Activated naive CD8-positive, alpha-beta T cell treated with anti-CD3 and anti-CD28 coated beads, Interleukin-2, amount 10 ng/mL, durations not matched to agents 7 days and 5 days (primary cell): Measurements from ENCODE around the gene TEP1. TPM values are rescaled to one million over a fixed set of nuclear protein-coding genes. Genes with fewer than 3 reads are reported as not detected.
A peak's percentile ranks its signal among the peaks of the same experiment; 100 is the strongest.

ENCODE experiments used
- ATAC-seq: fragments of 150-1000 bp; cut with Tn5 transposase; one replicate; pipeline ENCODE4 v1.10.0; 2021; ENCODE audit warnings: low read depth, moderate library complexity
- POLR2A ChIA-PET: fragments of 350-600 bp; sonication (Branson Sonifier 250); formaldehyde crosslinking; loops from one replicate; lab custom pipeline; 2021; ENCODE audit warnings: antibody characterized with exemption; lab: Charles Lee
- DNase-seq: peaks from one replicate; pipeline ENCODE4 v3.0.0; 2021
- H3K27ac Mint-ChIP-seq: one replicate; pipeline ENCODE4 v1.8.0; 2022; ENCODE audit warnings: mild to moderate bottlenecking, mixed read lengths
- H3K27me3 Mint-ChIP-seq: one replicate; pipeline ENCODE4 v1.8.0; 2022; ENCODE audit warnings: mild to moderate bottlenecking, moderate library complexity, mixed read lengths
- H3K36me3 Mint-ChIP-seq: one replicate; pipeline ENCODE4 v1.8.0; 2021; ENCODE audit warnings: mild to moderate bottlenecking, mixed read lengths
- H3K4me1 Mint-ChIP-seq: one replicate; pipeline ENCODE4 v1.8.0; 2021; ENCODE audit warnings: mixed read lengths
- H3K4me3 Mint-ChIP-seq: one replicate; pipeline ENCODE4 v1.8.0; 2022; ENCODE audit warnings: mild to moderate bottlenecking, moderate library complexity, mixed read lengths
- H3K9me3 Mint-ChIP-seq: one replicate; pipeline ENCODE4 v1.8.0; 2021; ENCODE audit warnings: mixed read lengths
- total RNA-seq, 2 experiments: library from RNA; stranded (reverse); gene quantifications; one replicate each; pipeline ENCODE4 v1.2.3, GENCODE V29; 2021

Gene TEP1
- total RNA-seq, 2 experiments from 2014 or later: 57.9 to 68.3 TPM

DNA sequence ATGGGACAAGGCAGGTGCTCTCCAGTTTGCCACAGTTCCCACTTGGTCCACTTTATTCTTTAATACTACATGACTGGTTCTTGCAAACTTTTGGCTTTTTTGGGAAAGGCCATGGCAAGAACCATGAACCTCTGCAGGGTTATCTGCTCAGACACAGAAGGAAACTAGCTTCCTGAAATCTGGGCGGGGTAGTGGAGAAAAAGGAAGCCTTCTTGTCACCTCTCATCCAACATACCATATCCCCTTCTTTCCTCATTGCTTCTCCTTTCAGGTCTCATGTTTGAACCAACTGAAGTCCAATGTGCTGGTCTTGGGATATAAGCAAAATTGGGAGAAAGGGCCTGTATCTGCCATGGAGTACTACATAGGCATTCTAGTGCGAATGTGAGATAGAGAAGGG lies 28.2 kb upstream of the TEP1 start:
- H3K27ac Mint-ChIP-seq: peak overlapping the region; percentile 92
- H3K4me1 Mint-ChIP-seq: peaks cover 25% of the 10 kb centered on the region
- POLR2A ChIA-PET: interaction anchor here (0.5 to 3.1 kb wide), 5 partner anchors 11 to 28 kb away, joined by 3 to 18 read pairs (median 4); partner anchors contain the start of genes APEX1, OSGEP and PNP
- ATAC-seq: no peak
- no peaks in the 10 kb centered on the region for H3K9me3 Mint-ChIP-seq
- peaks cover 8% of the 10 kb centered on the region for H3K36me3 Mint-ChIP-seq
- H3K27me3 Mint-ChIP-seq: no peaks in the 10 kb centered on the region
- no peak for DNase-seq
- peak overlapping the region; percentile 82 for H3K4me3 Mint-ChIP-seq

DNA sequence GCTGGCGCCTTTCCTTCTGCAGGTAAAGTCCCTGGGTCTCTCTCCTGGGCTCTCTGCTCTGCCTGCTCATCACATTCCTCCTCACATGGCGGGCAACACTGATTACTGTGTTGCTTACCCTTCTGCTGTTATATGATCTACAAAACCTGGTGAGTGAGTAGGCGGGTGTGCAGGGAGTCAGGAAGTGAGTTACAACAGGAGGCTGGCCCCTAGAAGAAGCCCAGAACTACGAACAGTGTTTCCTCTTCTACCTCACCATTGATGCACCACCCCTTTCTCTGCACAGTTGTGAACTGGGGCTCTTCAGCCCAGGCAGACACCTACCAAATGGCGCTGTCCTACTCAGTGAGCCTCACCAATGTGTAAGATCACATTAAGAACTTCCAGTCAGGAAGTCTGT lies 27.6 kb upstream of the TEP1 start:
- ATAC-seq (peak; percentile 99), DNase-seq (peak; percentile 49)
- peak overlapping the region; percentile 82 for H3K4me3 Mint-ChIP-seq
- POLR2A ChIA-PET: interaction anchor here (0.5 to 3.1 kb wide), 6 partner anchors 11 to 25 kb away, joined by 3 to 18 read pairs (median 4); partner anchors contain the start of genes APEX1, OSGEP and PIP4P1
- H3K27me3 Mint-ChIP-seq: no peaks in the 10 kb centered on the region
- no peaks in the 10 kb centered on the region for H3K9me3 Mint-ChIP-seq
- H3K36me3 Mint-ChIP-seq: peaks cover 8% of the 10 kb centered on the region
- peaks cover 25% of the 10 kb centered on the region for H3K4me1 Mint-ChIP-seq
- H3K27ac Mint-ChIP-seq: peak overlapping the region; percentile 92

DNA sequence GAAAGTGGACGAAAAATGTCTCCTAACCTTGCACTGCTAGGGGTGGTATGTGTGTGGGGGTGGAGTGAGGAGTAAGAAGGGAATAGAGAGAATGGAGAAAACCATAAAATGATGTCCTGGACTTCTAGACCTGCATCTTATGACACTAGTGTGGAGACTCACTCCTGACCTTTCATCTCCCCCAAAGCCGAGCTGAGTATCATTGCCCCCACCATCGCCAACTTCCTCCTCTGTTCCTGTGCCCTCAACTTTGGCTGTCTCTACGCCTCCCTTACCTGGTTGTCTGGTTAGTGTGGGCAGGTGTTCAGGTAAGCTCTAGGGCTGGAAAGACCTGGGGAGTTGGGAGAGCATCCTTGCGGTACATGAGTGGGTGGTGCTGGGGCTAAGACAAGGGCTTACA lies 27.2 kb upstream of the TEP1 start:
- Mint-ChIP-seq H3K4me1 (peaks cover 25% of the 10 kb centered on the region), H3K9me3 (no peaks in the 10 kb centered on the region), H3K27ac (peak overlapping the region; percentile 92), H3K4me3 (peak overlapping the region; percentile 82), H3K27me3 (no peaks in the 10 kb centered on the region), H3K36me3 (peaks cover 8% of the 10 kb centered on the region)
- DNase-seq (no peak), ATAC-seq (no peak)
- POLR2A ChIA-PET: interaction anchor here (0.9 to 3.1 kb wide), 5 partner anchors 11 to 29 kb away, joined by 3 to 18 read pairs (median 4); partner anchors contain the start of genes APEX1, OSGEP and PIP4P1

DNA sequence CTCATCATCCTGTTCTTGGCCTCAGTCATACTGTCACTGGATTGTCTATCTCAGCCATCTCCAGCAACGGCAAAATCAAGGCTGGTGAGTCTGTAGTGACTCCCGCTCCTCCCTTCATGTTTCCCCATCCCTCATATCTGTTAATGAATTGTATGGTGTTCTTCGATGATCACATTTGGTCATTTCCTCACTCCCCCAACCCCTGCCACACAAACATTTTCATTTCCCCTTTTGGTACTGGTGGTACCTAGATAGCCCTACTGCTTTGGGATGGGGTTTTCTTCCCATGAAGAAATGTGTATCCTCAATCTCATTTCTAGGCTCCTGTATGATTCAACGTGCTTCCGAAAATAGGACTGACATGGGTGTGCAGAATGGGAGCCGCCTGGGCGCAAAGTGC lies 25.4 kb upstream of the TEP1 start:
- Mint-ChIP-seq H3K4me3 (no peak overlapping the region), H3K27me3 (no peaks in the 10 kb centered on the region), H3K4me1 (peaks cover 25% of the 10 kb centered on the region), H3K36me3 (peaks cover 8% of the 10 kb centered on the region), H3K9me3 (no peaks in the 10 kb centered on the region), H3K27ac (no peak overlapping the region)
- DNase-seq (no peak), ATAC-seq (no peak)
- POLR2A ChIA-PET: interaction anchor here (0.8 kb wide), 1 partner anchor 16 kb away, joined by 3 read pairs; the partner anchor contains the start of genes APEX1 and OSGEP

DNA sequence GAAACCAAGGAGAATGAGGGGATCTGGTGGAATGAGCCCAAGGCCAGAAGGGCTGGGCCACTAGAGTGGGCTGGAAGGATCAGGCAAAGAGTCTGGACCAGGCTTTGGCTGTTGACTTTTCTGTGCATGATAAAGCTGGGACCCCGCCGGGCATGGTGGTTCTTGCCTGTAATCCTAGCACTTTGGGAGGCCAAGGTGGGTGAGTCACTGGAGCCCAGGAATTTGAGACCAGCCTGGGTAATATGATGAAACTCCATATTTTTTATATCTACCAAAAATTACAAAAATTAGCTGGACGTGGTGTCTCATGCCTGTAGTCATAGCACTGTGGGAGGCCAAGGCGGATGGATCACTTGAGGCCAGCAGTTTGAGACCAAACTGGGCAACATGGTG lies 23.1 kb upstream of the TEP1 start:
- Mint-ChIP-seq H3K27me3 (peaks cover 3% of the 10 kb centered on the region), H3K27ac (no peak overlapping the region), H3K4me3 (no peak overlapping the region), H3K4me1 (peaks cover 16% of the 10 kb centered on the region), H3K9me3 (no peaks in the 10 kb centered on the region), H3K36me3 (no peaks in the 10 kb centered on the region)
- no peak for ATAC-seq
- DNase-seq: no peak
- POLR2A ChIA-PET: interaction anchor here (0.5 kb wide), 1 partner anchor 35 kb away, joined by 3 read pairs; no protein-coding TSS in a partner anchor

DNA sequence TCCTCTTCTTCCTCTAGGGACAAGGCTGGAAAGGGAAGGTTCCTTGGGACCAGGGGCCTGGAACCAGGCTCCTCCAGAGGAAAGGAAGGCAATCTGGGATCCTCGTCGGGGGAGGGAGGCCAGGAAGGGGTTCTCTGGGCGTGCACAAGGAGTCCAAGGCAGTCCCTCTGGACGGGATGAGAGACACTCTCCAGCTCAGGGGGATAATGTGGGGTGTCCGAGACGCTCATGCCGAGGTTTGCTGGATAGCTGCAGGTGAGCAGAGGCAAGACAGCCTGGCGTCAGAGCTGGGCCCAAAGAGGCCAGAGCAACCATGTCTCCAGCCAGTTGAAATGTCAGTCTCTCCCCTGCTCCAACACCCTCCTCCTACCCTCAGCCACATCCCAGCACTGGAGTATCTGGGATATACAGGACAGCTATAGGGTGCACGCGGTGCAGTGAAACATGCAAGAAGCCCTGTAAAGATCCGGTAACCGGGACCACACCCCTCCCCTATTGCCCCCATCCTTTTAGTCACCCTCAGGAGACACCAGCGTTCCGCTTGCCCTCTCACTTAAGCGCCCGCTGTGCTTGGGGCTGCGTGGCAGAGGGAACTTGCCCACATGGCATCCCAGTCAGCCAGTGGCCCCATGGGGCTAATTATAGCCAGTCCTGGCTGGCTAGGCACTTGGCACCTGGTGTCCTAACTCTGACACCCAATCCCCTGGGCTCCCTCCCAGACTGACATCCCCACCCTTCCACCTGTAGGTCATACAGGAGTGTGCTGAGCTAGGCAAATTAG lies 22.5 kb upstream of the TEP1 start, which contains the start of gene KLHL33:
KLHL33 (minus strand) TSS at position 585 of the 781 bp plus-strand sequence; CDS start at position 230, 355 bp downstream.
- H3K27ac Mint-ChIP-seq: no peak within 1 kb of the TSS
- peaks cover 3% of the 10 kb centered on the region for H3K27me3 Mint-ChIP-seq
- no peak within 1 kb of the TSS for H3K4me3 Mint-ChIP-seq
- POLR2A ChIA-PET: interaction anchor here (1.2 kb wide), 1 partner anchor 93 kb away, joined by 3 read pairs; no protein-coding TSS in a partner anchor
- H3K9me3 Mint-ChIP-seq: no peaks in the 10 kb centered on the region
- ATAC-seq (no peak), DNase-seq (no peak)
- peaks cover 12% of the 10 kb centered on the region for H3K4me1 Mint-ChIP-seq
- H3K36me3 Mint-ChIP-seq: no peaks in the 10 kb centered on the region

DNA sequence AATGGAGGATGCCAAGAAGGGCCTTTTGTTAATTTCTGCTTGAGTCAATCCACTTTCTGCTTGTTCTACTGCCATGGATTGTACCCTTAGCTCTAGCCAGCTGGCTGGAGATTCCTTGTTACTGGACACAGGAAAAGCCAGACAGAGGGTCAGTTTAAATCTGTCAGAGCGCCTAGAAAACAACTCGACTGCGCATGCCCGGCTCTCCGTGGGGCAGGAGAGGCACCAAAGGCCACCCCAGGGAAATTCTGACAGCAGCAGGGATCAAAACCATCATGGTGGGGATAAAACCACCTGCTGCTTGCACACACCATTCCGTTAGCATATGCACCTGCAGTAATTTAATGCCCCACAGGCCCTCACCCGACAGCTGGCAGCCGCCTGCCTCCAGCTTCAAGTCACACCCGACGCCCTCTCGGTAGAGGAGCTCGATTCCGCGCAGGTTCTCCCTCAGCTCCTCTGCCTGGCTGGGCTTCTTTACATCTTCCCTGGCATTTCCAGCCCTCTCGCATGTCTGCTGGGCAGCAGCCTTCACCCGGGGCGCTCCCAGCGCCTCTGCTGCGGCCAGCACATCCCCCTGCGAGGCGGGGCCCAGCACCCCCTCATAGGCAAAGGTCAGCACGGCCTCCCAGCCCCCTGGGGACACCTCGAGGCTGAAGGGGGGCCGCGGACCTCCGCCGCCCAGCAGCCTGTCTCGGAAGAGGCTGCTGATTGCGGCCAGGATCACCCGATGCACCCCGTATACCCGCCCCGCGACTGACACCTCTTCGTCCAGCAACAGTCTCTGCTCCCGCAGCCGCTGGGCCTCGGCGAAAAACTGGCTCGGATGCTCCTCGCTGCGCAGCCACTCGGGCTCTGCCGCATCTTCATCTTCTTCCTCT lies 21.6 kb upstream of the TEP1 start:
- no peak overlapping the region for H3K4me3 Mint-ChIP-seq
- no peaks in the 10 kb centered on the region for H3K9me3 Mint-ChIP-seq
- POLR2A ChIA-PET: interaction anchor here (1.2 kb wide), 1 partner anchor 92 kb away, joined by 3 read pairs; no protein-coding TSS in a partner anchor
- H3K27me3 Mint-ChIP-seq: peaks cover 3% of the 10 kb centered on the region
- DNase-seq: no peak
- H3K36me3 Mint-ChIP-seq: no peaks in the 10 kb centered on the region
- no peak for ATAC-seq
- peaks cover 7% of the 10 kb centered on the region for H3K4me1 Mint-ChIP-seq
- no peak overlapping the region for H3K27ac Mint-ChIP-seq

DNA sequence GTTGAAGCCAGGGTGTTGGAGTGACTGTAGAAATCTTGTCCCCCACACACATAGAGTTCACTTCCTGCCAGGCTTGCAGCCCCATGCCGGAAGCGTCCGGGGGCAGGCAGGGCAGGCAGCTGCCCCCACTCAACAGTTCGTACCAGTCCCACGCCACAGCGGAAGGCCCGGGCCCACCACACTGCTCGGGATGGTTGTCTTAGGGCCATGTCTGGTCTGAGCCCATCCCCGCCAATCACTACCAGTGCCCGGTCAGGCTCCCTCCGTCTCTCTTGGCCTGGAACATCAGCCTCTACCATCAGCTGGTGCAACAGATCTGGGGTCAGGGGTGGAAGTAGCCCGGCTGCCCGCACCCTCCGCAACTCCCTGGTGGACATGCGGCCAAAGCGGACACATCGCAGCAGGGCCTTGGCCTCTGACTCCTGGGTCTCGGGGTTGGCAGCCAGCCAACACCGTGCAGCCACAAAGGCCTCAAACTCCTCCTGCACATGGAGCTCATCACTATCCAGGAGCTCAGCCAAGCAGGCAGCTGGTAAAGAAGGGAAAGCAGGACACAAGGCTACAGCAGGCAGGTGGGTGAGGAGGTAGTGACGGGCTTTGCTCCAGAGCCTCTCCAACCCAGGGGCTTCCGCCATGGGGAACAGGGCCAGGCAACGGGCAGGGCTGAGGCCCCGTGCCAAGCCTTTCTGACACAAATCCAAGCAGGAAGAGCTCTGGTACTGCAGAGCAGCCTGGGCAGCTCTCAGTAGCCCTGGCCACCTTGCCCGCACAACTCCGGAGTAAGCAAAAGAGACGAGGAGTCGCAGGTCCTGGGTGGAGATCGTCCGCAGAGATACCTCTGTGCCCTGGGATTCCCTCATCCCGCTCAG lies 16.7 kb upstream of the TEP1 start:
- Mint-ChIP-seq H3K9me3 (no peaks in the 10 kb centered on the region), H3K36me3 (peaks cover 12% of the 10 kb centered on the region), H3K27me3 (peaks cover 3% of the 10 kb centered on the region), H3K27ac (peak overlapping the region; percentile 94), H3K4me1 (peaks cover 33% of the 10 kb centered on the region), H3K4me3 (peak overlapping the region; percentile 83)
- DNase-seq (peak; percentile 67), ATAC-seq (peak; percentile 82)
- POLR2A ChIA-PET: interaction anchor here (1.4 to 4.3 kb wide), 7 partner anchors 11 to 87 kb away, joined by 4 to 35 read pairs (median 10); partner anchors contain the start of genes APEX1, OSGEP, PARP2 and PIP4P1

DNA sequence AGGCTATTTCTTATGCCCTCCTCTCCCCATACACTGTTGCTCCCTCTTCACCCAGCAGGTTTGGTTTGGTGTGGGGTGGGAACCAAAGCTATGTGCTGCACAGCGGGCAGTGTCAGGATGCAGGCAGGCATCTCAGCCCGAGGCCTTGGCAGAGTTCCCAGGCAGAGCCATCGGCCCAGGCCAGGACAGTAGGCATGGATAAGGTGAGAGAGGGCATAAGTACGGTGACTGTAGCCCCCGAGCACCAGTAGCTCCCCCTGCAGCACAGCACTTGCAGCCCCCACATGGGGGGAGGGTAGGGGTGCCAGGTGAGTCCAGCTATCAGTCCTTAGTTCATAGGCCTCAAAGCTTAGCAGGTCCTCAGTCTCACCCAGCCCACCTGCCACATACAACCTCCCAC lies 15.5 kb upstream of the TEP1 start:
- peak overlapping the region; percentile 94 for H3K27ac Mint-ChIP-seq
- POLR2A ChIA-PET: interaction anchor here (0.6 to 4.3 kb wide), 9 partner anchors 12 to 191 kb away, joined by 3 to 35 read pairs (median 9); partner anchors contain the start of genes APEX1, OSGEP, PARP2 and PIP4P1
- ATAC-seq: no peak
- H3K4me1 Mint-ChIP-seq: peaks cover 36% of the 10 kb centered on the region
- no peak for DNase-seq
- peaks cover 15% of the 10 kb centered on the region for H3K36me3 Mint-ChIP-seq
- no peaks in the 10 kb centered on the region for H3K9me3 Mint-ChIP-seq
- H3K27me3 Mint-ChIP-seq: peaks cover 3% of the 10 kb centered on the region
- H3K4me3 Mint-ChIP-seq: peak overlapping the region; percentile 83

DNA sequence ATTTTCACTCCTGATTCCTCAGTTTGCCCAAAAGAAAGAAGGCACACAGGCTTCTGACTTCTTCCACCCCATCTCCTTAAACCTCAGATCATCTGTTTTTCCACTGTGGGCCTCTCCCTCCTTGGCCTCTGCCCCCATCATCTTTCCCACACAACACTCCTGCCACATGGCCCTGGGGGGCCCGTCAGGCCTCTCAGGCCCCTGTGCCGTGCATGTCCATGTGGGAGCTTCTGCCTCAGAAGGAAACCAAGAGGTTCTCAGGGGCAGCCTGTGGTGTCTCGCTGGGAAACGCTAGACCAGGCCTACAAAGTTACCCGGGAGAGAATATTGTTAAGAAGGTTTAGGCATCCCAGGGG lies 14.7 kb upstream of the TEP1 start:
- H3K9me3 Mint-ChIP-seq: no peaks in the 10 kb centered on the region
- peak overlapping the region; percentile 83 for H3K4me3 Mint-ChIP-seq
- peak; percentile 41 for DNase-seq
- H3K27me3 Mint-ChIP-seq: peaks cover under 1% of the 10 kb centered on the region
- peaks cover 15% of the 10 kb centered on the region for H3K36me3 Mint-ChIP-seq
- peaks cover 36% of the 10 kb centered on the region for H3K4me1 Mint-ChIP-seq
- ATAC-seq: peak; percentile 23
- POLR2A ChIA-PET: interaction anchor here (1.5 to 4.3 kb wide), 5 partner anchors 11 to 85 kb away, joined by 6 to 35 read pairs (median 10); partner anchors contain the start of genes APEX1, OSGEP, PARP2 and PIP4P1
- H3K27ac Mint-ChIP-seq: peak overlapping the region; percentile 94

DNA sequence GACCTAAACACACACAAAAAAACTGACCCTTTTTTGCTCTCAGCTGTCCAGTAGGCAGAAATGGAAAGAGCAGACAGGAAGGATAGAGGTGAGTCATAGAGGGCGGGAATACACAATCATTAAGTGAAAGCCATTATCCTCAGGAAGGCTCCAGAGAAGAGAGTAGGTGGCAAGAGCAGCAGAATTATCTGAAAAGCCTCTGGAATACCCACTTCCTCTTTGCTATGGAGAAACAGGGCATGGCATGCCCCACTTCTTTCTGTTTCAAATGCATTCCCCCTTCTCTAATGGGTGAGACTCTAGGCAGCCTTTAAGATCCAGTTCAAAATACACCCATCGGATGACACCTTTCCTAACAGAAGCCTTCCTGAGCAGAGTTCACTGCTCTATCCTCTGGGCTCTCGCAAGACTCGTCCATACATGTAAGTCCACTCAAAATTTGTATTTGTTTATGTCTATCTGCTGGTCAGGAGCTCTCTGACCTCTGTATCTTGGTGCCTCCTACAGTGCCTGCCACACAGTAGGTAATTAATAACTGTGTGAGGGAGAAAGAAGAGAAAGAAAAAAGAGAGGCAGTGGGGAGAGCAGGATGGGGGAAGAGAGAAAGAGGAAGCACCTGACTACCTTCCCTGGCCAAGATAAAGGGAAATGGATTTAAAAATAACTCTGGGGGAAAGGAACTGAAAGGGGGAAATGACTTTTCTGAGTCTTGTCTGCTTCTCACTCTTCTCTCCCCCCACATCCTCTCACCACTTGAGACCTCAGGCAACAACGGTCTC lies 14.1 kb upstream of the TEP1 start:
- peak; percentile 66 for ATAC-seq
- Mint-ChIP-seq H3K27ac (peak overlapping the region; percentile 94), H3K9me3 (no peaks in the 10 kb centered on the region), H3K4me1 (peaks cover 36% of the 10 kb centered on the region), H3K36me3 (peaks cover 15% of the 10 kb centered on the region), H3K27me3 (no peaks in the 10 kb centered on the region), H3K4me3 (peak overlapping the region; percentile 83)
- POLR2A ChIA-PET: interaction anchor here (0.8 to 4.3 kb wide), 4 partner anchors 12 to 43 kb away, joined by 4 to 35 read pairs (median 17); partner anchors contain the start of genes APEX1, OSGEP, PIP4P1 and PNP
- no peak for DNase-seq
